HG02852 (cell line): ENCODE measurements around the gene CYB5B.

Experiments
- ATAC-seq: cut with Tn5 transposase; IDR thresholded peaks from one replicate; pipeline ENCODE4 v1.9.1; 2021; ENCODE audit warnings: mild to moderate bottlenecking, moderate library complexity; ENCODE audit not compliant: unreplicated experiment

Gene CYB5B

DNA sequence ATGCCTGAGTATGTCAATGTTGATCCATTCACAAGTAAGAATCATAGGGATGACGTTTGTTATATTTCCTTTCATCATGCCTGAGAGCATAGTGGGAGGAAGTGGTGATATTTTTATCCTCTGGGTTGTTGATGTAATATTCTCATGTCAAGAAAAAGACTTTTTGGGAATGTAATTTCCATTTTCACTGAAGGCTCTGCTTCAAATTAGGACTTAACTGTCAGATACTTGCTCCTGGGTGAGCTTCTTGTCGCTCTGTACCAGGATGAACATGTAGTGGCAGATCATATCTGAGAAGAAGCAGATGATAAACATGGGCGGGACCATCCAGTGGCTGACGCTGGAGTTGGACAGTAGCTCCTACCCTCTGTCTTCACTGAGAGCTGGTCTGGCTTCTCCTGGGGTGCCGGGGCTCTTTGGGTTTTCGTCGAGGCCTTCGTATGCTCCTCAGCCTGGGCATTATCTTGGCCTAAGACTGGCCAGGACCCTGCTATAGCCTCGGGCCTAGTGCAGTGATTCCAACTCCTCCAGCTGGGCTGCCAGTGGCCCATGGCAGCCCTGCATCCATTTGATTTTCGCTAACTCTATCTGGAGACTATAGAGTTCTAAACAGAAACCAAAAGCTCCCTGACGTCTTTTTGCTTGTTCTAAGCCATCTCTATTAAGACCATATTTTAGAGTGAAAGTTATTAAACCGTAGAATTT lies 19.7 kb downstream of the CYB5B start:
- ATAC-seq, result no peak

DNA sequence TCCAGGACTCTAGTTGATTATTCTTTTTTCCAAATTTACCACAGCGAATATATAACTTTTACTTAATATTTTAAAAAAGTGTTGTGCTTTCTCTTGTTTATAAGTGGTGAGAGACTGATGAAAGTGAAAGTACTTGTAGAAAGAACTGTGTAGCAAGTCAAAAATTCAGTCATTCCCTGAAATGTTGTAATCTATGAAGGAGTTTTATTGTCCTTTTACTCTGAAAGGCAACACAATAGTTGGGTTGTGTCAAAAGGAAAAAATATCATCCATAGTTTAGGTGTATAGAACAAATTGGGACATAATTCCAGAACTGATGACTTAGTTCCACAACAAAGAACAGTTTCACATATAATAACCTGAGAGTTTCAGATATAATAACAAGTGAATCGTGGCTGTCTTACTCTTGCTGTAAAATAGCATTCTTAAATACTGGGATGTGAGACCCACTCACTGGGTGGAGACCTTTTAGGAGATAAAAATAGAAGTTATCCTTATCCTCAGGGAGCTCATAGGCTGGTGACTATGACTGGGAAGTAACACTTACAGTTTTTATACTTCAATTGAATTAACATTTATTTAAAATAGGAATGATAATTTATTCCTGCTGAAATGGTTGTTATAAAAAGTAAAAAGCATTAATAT lies 20.6 kb downstream of the CYB5B start:
- ATAC-seq, result no peak

DNA sequence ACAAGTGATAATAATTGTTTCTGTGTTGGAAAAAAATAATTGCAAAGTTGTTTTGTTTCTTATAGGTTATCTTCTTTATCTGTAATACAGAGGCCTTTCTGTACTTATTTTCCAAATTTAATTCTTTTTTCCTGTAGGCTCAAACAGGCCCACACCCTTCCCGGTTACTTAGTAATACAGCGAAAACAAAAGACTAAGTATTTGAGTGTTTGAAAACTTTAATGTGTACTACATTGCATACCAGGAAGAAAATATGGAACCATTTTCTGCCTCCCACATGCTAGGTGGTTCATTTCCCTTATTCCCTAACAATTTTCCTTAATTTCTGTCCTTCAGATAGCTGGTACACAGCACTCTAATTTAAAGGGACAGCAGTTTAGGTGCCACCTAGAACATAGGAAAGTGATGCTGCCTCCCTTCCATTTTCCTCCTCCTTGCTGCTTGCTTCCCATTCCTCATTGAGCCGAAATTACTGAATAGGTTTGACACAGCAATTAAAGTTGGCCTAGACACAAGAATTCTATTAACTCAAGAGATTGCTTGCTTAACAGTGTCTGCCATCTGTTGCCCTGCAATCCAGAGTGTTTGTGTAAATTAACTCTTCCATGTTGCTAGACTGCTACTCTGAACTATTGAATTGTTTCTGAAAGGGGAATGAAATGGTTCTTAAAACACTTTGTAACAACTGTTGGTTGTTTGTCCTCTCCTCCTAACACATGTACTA lies 24.2 kb downstream of the CYB5B start:
- no peak for ATAC-seq

DNA sequence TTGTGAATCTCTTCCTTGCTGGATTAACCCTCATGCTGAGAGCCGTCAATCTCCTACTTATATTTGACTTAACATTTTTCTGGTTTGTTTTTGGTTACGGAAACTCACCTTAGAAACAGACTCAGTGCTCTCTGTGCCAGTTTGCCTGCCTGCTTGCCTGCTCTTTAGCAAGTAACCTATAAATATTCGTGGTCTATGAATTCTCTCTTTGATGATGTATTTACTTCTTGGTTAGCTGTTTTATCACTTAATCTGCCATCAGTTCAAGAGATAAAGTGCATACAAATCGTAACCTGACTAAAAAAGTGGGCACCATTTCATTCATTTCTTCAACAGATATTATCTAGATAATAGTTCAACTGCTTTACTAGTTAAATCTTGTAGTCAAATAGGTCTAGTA lies 26.7 kb downstream of the CYB5B start:
- ATAC-seq, result no peak

DNA sequence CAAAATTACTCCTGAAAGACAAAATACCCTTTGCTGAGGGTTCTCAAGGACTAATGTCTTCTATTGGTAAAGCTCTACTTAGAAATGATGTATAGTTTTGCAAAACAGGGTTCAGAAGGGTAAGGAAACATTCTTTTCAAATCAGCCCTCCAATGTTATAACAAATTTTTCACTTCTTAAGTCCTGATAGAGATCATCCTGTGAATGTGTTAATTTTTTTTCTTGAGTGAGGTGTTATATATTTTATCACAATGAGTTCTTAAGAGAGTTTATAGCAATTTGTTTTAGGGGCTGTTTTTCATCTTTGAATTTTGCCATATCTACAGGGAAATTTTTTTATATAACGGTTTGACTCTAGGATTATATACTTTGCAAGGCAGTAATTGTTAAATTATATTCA lies 29.5 kb downstream of the CYB5B start:
- ATAC-seq, result no peak

DNA sequence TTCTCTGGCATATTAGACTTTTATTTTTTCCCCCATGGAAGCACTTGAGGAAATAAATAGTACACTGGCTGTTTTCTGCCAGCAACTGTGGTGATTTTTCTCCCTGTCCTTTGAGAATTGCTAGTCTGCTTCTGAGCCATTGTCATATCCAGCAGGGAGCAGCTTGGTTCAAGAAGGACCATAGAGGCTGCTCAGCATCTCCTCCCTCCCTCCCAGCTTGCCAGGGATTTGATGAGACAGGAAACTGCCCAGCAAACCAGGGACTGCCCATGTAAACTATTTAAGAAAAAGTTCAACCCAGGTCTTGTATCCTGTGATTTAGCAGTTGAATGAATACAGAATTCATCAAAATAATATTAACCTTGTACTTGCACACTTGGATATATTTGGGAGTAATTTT lies 39.5 kb downstream of the CYB5B start:
- no peak for ATAC-seq

DNA sequence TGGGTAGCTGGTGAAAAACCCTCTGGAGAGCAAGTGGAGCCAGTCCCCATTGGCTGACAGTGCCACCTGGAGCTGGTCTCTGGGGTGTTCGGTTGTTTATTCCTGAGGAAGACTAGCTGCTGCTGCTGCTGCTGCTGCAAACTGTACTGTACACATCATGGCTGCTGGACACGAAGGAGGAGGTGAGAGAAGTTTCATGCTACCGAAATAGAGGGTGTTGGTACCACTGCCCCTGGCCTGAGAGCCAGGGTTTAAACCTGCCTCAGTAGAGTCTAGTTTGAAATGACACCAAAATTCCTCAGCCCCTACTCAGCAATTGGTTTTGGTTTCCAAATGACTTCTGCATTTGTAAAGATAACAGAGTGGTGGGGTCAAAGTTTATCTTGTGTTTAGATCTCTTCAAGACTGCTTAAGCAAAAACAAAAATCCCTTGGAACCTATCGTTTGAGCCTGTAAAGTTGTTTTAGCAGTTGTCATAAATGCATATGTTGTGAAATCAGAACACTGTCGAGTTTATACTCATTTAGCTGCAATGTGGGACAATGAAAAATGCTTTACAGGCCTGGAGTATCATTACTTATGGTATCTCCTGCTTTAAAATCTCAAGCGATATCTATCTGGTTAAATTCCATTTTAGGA lies 40.8 kb downstream of the CYB5B start:
- ATAC-seq, result peak; percentile 49

DNA sequence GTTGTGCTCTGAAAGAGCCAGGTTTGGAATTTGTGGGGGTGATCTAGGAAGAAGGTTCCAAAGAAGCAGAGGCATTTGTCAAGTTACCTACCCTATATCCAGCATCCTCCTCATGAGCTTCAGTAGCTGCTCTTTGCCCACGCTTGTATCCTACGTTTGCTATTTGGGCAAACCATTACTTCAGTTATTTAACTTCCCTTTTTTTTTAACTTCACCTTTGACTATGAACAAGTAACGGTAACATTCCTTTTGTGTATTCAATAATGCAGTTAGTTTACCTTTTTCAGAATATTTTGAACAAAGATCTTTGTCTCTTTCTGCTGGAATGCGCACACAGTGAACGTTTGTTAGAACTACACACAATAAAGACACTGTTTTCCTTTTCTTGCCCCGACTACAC lies 41.5 kb downstream of the CYB5B start:
- ATAC-seq, result no peak

DNA sequence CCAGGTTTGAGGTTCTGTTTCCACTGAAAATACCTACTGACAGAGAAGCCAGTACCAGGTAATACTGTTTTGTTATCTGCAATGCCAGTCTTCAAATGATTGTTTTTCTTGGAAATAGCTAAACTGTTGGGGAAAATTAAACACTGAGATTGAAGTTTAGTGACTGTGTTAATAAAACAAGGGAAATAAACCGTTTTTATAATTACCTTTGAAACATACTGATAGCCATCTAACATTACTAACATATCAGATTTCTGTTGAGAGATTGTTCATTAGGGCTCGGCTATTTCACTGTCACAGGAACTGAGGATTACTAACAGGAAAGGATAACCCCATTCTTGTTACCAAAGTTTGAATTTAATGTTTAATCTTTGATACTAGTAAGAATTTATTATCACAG lies 42.1 kb downstream of the CYB5B start:
- ATAC-seq, result no peak

DNA sequence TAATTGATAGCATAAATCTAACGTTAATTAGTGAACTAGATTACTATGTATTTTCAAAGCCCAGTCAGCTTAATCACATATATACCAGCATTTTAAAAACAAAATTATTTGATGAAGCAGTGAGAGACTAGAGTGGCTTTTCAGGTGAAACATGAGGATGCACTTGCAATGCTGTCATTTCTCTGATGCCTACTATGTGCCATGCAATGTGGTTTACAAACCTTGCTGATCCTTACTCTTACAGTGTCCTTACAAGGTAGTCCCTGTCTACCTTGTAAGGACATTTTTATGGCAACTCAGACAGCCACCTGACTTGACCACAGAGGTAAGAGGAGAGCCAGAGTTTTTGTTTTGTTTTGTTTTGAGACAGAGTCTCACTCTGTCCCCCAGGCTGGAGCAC lies 42.7 kb downstream of the CYB5B start:
- no peak for ATAC-seq

DNA sequence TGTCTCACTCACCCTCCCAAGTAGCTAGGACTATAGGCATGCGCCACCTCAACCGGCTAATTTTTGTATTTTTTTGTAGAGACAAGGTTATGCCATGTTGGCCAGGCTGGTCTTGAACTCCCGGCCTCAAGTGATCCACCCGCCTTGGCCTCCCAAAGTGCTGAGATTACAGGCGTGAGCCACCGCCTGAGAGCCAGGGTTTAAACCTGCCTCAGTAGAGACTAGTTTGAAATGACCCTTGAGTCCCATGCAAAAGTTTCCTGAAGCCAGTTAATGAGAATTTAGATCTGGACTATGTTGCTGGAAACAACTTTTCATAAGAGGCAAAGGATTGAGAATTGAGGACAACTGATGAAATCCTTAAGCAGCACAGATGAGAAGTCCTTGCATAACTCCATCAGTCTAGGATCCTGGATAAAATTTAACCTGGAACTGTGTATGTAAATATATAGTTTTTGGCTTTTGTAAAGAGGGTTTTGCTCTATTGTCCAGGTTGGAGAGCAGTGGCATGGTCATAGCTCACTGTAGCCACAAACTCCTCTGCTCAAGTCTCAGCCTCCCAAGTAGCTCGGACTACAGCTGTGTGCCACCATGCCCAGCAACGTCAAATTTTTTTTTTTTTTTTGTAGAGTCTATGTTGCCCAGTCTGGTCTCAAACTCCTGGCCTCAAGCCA lies 43.2 kb downstream of the CYB5B start:
- no peak for ATAC-seq

DNA sequence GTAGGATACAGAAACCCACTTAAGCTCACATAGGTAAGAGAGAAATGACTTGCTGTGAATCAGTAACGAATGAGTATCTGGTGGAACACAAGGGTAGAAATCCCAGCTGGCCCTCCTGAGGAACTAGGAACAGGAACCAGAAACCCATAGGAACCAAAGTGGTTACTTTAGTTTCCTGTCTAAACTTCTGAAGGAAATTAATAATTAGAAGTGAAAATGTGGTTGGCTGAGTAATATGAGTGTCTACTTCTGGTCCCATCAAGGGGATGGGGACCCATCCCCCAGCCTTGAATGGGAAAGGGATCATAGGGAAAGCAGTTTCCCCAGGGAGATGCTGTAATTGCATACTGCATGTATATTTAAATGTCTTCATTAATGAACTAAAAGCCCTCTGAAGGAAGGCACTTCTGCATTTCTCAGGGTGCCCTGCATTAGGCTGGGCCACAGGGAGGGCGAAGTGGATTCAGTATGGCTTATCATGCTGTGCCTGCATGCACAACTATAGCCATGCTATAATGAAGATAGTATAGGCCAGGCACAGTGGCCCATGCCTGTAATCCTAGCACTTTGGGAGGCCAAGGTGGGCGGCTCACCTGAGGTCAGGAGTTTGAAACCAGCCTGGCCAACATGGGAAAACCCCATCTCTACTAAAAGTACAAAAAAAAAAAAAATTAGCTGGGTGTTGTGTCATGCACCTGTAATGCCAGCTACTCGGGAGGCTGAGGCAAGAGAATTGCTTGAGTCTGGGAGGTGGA lies 45.6 kb downstream of the CYB5B start:
- ATAC-seq, result peak; percentile 50

DNA sequence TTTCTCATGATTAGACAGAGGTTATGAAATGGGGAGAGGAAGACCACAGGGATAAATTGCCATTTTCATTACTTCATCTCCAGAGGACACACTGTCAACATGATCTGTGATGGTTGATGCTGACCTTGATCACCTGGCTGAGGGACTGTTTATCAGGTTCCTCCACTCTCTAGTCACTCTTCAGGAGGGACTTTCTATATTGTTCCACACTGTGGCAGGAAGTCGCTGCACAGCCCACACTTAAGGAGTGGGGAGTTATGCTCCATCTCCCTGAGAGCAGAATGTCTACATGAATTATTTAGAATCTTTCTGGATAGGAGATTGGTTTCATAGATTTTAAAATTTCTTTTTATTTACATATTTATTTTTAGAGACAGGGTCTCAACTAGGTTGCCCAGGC lies 46.7 kb downstream of the CYB5B start:
- no peak for ATAC-seq

DNA sequence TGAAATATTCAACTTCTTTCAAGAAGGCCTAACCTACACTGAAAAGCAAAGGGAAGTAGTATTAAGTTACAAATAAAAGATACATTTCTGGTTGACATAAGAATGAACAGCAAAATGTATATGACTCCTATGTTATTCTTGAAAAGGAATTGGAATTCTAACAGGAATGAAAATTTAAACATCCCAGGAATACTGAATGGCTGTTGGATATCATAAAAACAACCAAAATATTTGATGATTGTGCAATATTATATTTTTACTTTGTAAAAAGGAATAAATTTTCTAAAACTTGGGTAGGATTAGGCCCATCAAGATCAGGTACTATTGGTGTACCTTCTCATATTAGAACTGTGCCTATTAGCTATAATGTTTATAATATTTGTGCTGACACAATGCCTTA lies 50.0 kb downstream of the CYB5B start:
- no peak for ATAC-seq

DNA sequence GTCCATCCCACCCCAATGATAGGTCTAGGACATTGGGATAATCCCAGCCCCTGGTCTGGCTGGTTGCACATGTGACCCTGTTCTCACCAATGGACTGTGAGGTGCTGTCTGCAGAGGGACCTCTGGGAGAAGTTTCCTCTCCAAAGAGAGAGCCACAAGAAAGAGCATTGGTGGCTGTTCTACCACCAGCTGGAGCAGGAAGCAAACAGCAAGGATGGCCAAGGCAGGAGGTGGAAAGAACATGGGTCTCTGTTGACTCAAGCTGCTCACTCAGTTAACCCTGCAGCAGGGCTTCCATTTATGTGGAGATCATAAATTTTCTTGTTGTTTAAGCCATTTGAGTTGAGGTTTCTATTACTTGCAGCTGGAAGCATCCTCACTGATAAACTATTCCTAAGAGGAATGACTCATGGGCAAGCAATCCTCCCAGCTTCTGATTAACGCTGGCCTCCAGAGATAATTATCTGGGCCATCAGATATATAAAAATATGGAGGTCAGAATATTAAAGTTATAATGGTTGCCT lies 52.6 kb downstream of the CYB5B start:
- ATAC-seq, result no peak

DNA sequence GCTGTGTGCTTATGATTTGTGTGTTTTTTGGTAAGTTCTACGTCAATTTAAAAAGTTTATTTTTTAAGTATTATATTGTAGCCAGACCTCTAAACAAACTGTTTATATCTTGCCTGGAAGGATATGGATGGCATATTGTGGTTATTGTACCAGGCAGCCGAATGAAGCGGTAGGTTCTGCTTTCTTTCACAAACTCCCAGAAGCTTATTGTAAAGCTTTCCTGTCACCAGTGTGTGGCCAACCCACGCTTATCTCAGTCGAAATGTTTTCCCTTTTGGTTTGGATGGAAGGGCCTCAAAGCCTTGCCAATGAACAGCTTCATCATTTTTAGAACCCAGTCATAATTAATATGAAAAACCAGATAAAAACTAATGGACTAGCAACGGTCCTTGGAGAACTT lies 53.1 kb downstream of the CYB5B start:
- no peak for ATAC-seq

DNA sequence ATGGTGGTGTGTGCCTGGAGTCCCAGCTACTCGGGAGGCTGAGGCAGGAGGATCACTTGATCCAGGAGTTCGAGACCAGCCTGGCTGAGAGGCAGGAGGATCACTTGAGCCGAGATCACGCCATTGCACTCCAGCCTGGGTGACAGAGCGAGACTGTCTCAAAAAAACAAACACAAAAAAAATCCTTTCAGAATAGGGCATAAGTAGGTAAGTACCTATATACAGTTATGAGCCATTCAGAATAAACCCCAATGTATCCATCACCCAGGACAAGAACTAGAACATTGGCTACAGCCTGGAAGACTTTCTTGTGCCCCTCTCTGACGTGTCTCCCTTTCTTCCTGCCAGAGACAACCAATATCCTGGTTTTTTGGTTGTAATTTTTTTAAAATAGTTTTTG lies 54.3 kb downstream of the CYB5B start:
- ATAC-seq, result no peak

DNA sequence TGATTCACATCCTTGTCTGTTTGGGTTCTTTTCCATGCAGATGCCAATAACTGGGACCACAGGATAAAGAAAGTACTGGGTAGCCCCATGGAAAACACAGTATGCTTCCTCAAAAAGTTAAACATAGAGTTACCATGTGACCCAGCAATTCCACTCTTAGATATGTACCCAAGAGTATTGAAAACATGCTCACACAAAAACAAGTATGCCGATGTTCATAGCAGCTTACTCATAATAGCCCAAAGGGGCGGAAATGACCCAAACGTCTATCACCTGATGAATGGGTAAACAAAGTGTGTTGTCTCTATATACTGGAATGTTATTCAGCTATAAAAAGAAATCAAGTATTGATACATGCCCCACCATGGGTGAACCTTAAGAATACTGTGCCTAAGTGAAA lies 55.4 kb downstream of the CYB5B start:
- no peak for ATAC-seq

DNA sequence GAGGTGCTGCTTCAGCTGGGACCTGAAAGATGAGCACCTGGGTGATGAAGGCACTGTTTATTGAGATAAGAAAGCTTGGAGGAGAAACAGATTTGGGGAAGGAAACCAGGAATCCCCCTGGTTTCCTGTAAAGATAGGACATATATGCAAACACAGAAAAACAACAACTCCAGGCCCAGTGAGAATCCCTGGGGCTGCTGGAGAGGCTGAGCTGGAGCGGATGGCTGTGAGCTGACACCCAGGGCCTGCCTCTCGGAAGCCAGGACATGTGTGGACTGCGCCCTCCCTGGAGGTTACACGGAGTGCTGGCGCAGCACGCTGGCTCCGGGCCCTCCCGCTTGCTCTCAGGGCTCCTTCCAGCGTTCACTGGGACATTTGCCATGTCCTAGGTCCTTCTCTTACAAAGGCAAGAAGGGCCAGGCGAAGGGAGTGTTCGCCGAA lies 57.5 kb downstream of the CYB5B start:
- ATAC-seq, result no peak

DNA sequence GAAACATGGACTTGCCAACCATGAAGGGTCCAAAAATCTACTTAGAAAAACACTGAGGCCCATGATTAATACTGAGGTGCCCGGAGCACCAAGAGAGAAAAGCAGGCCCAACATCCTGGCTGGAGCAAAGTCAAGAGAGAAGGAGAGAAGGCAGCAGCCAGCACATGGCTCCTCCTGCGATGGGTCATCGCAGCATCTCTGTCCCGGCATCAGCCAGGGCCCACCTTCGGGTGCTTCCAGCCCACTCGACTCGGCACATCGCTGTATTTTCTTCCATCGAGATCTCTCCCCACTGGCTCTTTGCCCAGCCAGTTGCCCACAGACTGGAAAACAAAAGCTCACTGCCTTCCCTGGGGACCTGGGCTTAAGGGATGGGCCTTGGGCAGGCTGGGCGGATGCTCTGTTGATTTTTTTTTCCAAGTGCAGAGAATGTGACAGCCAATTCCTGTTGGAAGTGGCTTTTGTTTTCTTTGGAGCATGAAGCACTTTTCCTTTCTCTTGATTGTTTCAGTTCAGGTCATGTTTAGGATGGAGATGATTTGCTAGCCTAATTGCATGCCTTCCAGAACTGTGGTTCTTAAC lies 58.1 kb downstream of the CYB5B start:
- ATAC-seq, result no peak
